Measurements from ENCODE around the gene ADPRM. TPM values are rescaled to one million over a fixed set of nuclear protein-coding genes. Genes with fewer than 3 reads are reported as not detected.

ADPRM gene
- total RNA-seq, 1 experiment from 2014 or later, result 5.1 TPM

GRCh38 chr17:10737168-10737622 is 39.8 kb downstream of the ADPRM start:
- no peaks in the 10 kb centered on the region for H3K9me3 ChIP-seq (ENCODE audit: control insufficient read depth, low read depth, low read length)
- no peak overlapping the region for H3K27ac Mint-ChIP-seq
- H3K4me3 Mint-ChIP-seq, result no peak overlapping the region
- H3K79me1 ChIP-seq (ENCODE audit: insufficient read depth, low read depth, low read length, poor library complexity, severe bottlenecking), result no peaks in the 10 kb centered on the region
- no peak overlapping the region for H3T11ph ChIP-seq (ENCODE audit: low read length)
- H3K18ac ChIP-seq (ENCODE audit: insufficient read length, low read depth, low read length), result no peak overlapping the region
- no peak overlapping the region for H2BK20ac ChIP-seq (ENCODE audit: low read depth, low read length, poor library complexity, severe bottlenecking)
- H3K23me2 ChIP-seq (ENCODE audit: insufficient read length, low read depth, low read length, poor library complexity, severe bottlenecking), result no peaks in the 10 kb centered on the region
- H3K14ac ChIP-seq (ENCODE audit: insufficient read depth, low read length), result no peak overlapping the region
- no peak overlapping the region for H4K8ac ChIP-seq (replicated peaks; ENCODE audit: insufficient read length, low read depth, low read length)
- H3K56ac ChIP-seq (ENCODE audit: insufficient read length, low read depth, low read length), result no peak overlapping the region
- peak; percentile 75 for DNase-seq
- H3K27ac ChIP-seq (ENCODE audit: insufficient read length, low read depth, low read length), result no peak overlapping the region
- H2BK120ac ChIP-seq (ENCODE audit: low read depth, low read length, poor library complexity, severe bottlenecking), result no peak overlapping the region
- WGBS (ENCODE audit: extremely low coverage, insufficient read length, low lambda C conversion rate), result no CpG with 5 or more reads among the region's 6 CpGs
- no peaks in the 10 kb centered on the region for H3K9me3 Mint-ChIP-seq
- H2BK5ac ChIP-seq (ENCODE audit: insufficient read length, low read length), result no peak overlapping the region
- H3K4me1 ChIP-seq (ENCODE audit: insufficient read depth, low read length), result no peaks in the 10 kb centered on the region; the same call in 1 of the 2 replicates
- H3K36me3 Mint-ChIP-seq (ENCODE audit: insufficient read depth in 1 of 3, low read depth in 3 of 3), result peaks cover 0 to 1% (median 0%) of the 10 kb centered on the region in 3 experiments; a peak in 1 of 7 replicates
- no peak overlapping the region for H3K4me2 ChIP-seq (ENCODE audit: insufficient read depth, insufficient read length, low read length)
- H2BK15ac ChIP-seq (ENCODE audit: low read depth, low read length), result no peak overlapping the region
- no peak overlapping the region for H2AFZ ChIP-seq (ENCODE audit: low read length)
- H4K91ac ChIP-seq (ENCODE audit: insufficient read length, low read depth, low read length), result no peak overlapping the region
- peak; percentile 86 for TF ChIP-seq CTCF (conservative IDR thresholded peaks at IDR 0.05)
- no peak overlapping the region for H3K4ac ChIP-seq (ENCODE audit: low read depth, low read length)
- peaks cover 1% of the 10 kb centered on the region; the same call in 1 of the 2 replicates for H3K27me3 Mint-ChIP-seq (ENCODE audit: low read depth)
- no peaks in the 10 kb centered on the region for H3K27me3 ChIP-seq (ENCODE audit: insufficient read depth, low read length)
- no peak overlapping the region for H2AK5ac ChIP-seq (ENCODE audit: insufficient read length, low read length)
- H4K5ac ChIP-seq (ENCODE audit: insufficient read length, low read depth, low read length), result no peak overlapping the region
- H3K9ac ChIP-seq (ENCODE audit: extremely low read depth, insufficient read length, low read length), result no peak overlapping the region
- H3K79me2 ChIP-seq (ENCODE audit: insufficient read depth, low read length), result no peaks in the 10 kb centered on the region
- no peaks in the 10 kb centered on the region for H4K20me1 ChIP-seq (ENCODE audit: control insufficient read depth, insufficient read depth, insufficient read length)
- H3K23ac ChIP-seq (ENCODE audit: insufficient read length, low read depth, low read length), result no peak overlapping the region
- peaks cover 13 to 17% of the 10 kb centered on the region in 2 experiments for H3K4me1 Mint-ChIP-seq
- H2BK12ac ChIP-seq (ENCODE audit: insufficient read length, low read depth, low read length), result no peak overlapping the region
